CD4-positive, alpha-beta T cell treated with Interleukin-4 for 1 hour (primary cell): ENCODE measurements around the gene PRR36.
A peak's percentile ranks its signal among the peaks of the same experiment; 100 is the strongest.
"Not testable (repeated sequence)": the region's sequence is repeated elsewhere in the genome, so short reads cannot be mapped to it uniquely, and the experiment has no call there.

Experiments
- DNase-seq, 2 donors: peaks; one replicate each; pipeline ENCODE4 v3.0.0-alpha.2; 2020 to 2022

Gene PRR36

DNA sequence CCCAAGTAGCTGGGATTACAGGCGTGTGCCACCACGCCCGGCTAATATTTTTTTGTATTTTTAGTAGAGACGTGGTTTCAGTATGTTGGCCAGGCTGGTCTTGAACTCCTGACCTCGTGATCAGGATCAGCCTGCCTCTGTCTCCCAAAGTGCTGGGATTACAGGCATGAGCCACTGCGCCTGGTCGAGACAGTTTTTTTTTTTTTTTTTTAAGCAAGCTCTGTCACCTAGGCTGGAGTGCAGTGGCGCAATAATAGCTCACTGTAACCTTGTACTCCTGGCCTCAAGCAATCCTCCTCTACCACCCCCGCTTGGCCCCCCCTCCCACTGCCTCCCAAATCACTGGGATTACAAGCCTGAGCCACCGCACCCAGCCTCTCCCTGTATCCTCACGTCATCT, 23.1 kb upstream of the PRR36 start:
- no peak for DNase-seq

DNA sequence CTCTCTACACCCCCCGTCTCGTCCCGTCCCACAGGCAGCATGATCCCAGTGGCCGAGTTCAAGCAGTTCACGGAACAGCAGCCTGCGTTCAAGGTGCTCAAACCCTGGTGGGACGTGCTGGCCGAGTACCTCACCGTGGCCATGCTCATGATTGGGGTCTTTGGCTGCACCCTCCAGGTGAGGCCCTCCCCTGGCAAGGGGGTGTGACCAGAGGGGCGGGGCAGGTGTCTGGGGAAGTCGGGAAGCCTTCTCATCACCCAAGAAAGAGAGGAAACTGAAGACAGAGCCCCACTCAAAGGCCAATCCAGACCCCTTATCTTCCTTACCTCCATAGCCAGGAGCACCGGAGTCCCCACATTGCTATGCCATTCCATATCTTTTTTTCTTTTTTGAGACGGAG, 21.4 kb upstream of the PRR36 start:
- no peak for DNase-seq

DNA sequence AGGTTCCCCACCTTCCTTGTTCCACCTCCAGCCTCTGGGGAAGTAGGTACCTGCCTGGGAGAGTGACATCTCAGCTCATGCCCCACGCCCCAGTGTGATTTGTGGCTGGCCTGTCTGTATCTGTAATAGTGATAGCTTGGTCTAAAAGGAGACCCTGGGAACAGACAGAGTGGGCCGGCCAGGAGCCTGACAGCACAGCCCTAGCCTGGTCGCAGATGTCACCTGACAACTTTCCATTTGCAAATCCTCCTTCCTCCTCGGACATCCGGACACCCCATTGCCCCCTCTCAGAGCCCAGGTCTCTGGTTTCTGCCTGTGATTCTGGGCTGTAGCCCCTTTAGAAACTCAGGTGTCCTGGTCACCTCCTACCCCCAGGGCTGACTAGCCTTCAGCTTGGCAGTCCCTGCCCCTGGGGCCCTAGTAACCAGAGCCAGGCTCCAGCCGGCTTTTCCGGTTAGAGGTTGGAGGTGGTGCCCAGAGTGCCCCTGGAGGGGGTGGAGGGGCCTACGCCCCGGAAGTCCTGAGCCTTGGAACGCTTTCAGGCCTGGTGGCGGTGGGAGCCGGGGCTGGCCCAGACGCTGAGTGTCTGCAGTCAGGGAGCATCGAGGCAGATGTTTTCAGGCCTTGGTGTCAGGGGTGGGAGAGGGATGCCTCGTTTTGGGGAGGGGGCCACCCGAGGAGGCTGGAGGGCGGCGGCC, 20.6 kb upstream of the PRR36 start:
- DNase-seq: no peak

DNA sequence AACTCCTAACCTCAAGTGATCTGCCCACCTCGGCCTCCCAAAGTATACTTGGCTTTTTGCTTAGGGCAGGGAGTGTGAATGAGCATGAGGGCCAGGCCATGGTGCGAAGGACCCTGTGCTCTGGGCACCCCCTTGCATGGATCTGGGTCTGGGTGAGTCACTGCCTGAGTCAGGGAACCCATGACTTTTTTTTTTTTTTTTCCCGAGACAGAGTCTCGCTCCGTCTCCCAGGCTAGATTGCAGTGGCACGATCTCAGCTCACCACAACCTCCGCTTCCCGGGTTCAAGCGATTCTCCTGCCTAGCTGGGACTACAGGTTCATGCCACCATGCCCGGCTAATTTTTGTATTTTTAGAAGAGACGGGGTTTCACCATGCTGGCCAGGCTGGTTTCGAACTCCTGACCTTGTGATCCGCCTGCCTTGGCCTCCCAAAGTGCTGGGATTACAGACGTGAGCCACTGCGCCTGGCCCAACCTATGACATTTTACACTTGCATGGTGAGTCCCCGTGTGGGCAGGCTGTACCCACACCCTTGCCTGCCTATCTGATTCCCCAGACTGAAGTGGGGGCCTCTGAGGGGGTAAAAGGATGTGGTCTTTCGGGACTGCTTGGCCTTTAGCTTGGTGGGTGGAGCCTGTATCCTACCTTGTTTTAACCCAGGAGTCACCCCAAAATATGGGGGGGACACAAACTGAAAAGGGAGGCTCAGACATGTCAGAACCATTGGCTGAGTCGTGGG, 19.3 kb upstream of the PRR36 start:
- DNase-seq: not testable (repeated sequence)

DNA sequence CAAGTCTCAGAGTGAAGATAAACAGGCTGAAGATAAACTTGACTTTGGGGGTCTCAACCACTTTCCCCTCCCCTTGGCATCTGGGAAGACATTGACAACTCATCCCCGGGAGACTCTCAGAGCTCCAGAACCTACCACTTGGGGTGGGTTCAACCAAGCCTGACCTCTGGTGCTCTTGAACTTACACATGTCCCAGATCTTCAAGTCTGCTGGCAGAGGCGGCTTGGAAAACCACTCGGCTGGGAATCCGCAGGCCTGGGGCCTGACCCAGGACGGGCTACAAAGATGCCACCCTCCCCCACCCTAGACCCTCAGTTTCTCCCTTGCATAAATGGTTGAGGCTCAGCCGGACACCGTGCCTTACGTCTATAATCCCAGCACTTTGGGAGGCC, 14.6 kb upstream of the PRR36 start:
- no peak for DNase-seq

DNA sequence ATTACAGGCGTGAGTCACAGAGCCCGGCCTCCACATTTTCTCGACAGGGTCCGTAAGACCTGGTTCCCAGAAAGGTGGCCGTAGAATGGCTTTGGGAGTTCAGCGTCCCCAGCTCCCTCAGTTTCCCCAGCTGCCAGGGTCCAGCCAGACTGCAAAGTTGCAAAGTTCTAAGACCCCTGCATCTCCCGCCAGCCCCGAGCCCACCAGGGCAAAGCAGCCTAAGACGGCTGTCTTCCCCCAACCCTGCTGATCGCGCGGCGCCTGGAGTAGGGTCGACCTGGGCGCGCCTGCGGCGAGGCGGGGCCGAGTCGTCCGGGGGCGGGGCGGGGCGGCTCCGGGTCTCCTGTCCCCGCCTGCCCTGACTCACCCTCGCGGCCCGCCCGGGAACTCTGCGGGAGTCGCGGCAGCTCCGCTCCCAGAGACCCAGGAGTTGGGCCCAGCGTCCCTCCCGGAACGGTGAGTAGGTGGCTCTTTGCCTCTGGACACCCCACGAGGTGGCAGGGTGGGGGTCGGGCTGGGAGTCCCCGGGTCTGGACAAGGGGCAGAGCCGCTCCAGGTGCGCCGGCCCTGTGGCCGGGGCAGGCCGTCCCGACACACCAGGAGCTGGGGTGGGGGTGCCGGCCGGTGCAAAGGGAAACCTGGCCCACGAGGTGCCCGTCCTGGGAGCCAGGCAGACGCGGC, 14.1 kb upstream of the PRR36 start, which contains the start of gene LRRC8E:
TSS of gene LRRC8E (plus strand) at position 366 of the 681 bp plus-strand sequence. CDS start 7,094 bp downstream, outside the sequence.
- no peak for DNase-seq

DNA sequence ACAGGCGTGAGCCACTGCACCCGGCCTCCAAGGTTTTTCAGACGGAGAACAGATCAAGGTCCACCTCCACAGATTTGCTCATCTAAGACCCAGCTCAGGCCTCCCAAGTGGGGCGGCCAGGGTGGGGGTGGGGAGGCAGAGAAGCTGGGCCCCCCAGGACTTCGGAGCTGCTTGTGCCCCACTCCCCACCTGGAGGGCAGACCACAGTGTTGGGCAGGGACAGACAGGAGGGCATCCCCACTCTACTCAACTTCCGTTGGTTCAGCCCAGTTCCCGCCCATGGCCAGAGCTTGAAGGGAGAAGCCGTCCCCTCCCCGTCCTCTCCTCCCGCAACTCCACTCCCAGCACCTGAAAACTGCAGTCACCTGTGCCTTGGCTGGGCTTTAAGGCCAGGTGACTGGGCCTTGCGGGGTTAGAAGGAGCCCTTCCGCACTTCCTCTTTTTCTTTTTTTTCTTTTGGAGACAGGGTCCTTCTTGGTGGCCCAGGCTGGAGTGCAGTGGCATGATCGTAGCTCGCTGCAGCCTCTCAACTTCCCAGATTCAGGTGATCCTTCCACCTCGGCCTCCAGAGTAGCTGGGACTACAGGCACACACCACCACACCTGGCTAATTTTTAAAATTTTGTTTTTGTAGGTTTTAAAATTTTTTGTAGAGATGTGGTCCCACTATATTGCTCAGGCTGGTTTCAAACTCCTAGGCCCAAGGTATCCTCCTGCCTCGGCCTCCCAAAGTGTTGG, 13.4 kb upstream of the PRR36 start:
- DNase-seq: no peak

DNA sequence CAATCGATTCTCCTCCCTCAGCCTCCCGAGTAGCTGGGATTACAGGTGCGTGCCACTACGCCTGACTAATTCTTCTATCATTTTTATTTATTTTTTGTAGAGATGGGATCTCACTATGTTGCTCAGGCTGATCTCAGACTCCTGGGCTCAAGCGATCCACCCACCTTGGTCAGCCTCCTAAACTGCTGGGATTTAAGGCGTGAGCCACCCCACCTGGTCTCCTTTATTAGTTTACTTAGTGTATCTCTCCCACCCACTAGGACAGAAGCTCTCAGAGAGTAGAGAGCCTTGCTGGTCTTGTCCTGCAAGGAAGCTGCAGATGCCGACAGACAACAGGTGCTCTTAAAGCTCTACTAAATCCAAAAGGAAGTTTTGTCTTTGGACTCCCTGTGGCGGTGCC, 11.6 kb upstream of the PRR36 start:
- no peak for DNase-seq

DNA sequence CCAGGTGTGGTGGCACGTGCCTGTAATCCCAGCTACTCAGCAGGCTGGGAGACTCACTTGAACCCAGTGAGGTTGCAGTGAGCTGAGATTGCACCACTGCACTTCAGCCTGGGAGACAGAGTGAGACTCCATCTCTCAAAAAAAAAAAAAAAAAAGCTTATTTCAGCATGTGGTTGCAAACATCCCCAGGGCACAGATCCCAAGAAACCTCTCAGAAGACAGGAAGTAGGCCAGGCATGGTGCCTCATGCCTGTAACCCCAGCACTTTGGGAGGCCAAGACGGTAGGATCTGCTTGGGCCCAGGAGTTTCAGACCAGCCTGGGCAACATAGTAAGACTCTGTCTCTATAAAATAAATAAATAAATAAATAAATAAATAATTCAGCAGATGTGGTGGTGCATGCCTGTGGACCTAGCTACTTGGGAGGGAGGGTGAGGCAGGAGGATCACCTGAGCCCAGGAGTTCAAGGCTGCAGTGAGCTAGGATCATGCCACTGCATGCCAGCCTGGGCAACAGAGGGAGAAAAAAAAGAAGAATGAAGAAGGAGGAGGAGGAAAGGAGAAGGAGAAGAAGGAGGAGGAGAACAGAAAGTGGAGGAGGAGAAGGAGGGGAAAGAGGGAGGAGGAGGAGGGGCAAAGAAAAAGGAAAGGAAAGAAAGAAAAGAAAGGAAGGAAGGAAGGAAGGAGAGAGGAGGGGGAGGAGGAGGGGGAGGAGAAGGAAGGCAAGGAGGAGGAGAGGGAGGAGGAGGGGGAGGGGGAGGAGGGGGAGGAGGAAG, 9.8 kb upstream of the PRR36 start:
- no peak for DNase-seq

DNA sequence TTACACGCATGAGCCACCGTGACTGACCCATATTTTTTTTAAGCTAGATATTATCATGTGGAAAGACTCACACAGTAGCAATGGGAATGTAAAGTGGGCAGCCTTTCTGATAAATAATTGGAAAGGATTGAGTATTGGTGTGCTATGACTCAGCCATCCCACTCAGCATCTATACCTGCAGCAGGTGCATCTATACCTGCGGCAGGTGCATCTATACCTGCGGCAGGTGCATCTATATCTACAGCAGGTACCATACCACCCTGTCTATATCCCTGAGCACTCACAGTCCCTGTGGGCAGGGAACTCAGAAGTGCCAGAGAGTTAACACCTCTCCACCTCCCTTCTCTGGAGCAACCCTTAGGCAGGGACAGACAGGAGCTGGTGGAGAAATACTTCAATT, 8.9 kb upstream of the PRR36 start:
- no peak for DNase-seq

DNA sequence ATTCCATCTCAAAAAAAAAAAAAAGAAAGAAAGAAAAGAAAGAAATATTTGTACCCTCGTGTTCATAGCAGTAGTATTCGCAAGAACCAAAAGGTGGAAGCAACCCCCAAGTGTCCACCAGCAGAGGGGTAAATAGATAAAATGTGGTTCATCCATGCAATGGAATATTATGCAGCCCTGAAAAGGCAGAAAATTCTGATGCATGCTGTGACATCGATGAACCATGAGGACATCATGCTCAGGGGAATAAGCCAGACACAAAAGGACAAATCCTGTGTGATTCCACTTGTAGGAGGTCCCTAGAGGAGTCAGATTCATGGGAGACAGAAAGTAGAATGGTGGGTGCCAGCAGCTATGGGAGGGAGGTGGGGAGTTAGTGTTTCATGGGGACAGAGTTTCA, 7.7 kb upstream of the PRR36 start:
- DNase-seq: no peak

DNA sequence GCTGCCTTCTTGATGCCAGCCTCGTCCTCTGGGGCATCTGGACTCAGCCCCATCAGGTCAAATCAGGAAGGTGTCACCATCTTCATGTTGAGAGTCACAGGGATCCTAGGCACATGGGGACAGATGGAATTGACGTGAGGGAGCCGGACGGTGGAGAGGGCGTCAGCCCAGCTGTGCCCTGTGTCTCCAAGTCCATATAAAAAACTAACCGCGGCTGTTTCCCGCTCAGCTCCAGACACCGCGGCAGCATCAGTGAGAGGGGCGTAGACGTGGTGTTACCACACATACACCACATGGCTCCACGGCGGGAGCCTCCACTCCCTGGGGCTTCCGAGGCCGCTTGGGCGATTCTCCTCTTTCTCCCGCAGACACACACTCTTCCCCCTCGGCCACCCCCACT, 5.6 kb upstream of the PRR36 start:
- DNase-seq: no peak

DNA sequence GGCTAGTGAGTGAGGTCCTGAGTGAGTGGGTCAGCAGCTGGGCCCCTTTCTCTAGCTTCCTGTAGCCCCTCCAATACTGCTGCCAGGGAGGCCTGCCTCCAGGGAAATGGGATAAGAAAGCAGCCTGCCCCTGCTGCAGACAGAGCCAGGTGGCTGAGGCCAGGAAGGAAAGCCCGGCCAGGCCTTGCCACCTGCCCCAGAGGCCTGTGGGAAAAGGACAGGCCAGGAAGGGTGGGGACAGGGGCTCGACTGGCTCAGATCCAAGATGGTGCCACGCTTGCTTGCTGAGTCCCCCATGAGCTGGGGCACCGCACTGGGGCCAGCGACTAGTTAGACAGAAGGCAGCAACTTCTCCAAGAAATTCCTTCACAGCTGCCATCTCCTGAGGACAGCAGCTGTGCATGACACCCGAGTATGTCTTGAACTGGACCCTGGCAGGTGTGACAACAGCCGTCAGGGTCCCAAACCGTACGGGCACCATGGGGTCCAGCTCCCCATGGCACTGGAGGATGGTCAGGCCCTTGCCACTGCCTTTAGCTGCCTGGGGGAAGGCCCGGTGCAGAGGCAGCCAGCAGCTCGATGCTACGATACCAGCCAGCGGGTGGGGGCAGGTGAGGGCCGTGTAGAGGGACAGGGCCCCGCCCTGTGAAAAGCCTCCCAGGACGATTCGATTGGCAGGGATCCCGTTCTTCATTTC, 5.1 kb upstream of the PRR36 start:
- no peak for DNase-seq

DNA sequence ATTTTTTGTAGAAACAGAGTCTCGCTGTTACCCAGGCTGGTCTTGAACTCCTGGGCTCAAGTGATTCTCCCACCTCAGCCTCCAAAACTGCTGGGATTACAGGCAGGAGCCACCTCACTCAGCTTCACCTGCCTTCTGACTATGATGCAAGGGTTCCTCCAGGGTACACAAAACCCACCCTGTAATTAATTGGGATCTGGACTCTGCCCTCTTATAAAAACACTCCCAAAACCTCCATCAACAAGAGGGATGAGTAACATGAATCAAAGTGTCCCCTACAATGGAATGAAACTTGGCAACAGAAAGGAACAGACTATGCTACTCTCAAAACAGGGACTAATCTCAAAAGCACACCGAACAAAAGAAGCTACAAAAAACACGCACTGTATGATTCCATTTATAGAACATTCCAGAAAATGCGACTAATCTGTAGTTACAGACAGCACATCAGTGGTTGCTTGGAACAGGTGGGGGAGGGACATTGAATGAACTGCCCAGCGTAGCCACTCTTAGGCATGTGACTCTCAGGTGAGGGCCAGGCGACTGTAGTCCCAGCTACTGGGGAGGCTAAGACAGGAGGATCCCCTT, 3.2 kb upstream of the PRR36 start:
- no peak for DNase-seq

DNA sequence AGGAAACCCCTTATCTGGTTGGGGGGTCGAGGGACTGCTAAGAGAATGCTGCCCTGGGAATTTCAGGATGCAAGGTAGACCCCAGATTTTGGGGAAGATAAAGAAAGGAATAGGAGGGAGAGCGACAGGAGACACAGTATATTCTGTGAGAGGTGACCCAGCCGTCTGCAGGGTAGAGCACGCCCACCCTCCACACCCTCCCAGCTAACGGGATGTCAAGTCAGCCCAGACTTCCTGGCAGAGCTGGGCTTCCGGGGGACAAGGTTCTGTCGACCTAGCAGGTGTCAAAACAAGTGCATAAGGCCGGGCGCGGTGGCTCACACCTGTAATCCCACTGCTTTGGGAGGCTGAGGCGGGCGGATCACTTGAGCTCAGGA, 695 bp upstream of the PRR36 start:
- no peak for DNase-seq

DNA sequence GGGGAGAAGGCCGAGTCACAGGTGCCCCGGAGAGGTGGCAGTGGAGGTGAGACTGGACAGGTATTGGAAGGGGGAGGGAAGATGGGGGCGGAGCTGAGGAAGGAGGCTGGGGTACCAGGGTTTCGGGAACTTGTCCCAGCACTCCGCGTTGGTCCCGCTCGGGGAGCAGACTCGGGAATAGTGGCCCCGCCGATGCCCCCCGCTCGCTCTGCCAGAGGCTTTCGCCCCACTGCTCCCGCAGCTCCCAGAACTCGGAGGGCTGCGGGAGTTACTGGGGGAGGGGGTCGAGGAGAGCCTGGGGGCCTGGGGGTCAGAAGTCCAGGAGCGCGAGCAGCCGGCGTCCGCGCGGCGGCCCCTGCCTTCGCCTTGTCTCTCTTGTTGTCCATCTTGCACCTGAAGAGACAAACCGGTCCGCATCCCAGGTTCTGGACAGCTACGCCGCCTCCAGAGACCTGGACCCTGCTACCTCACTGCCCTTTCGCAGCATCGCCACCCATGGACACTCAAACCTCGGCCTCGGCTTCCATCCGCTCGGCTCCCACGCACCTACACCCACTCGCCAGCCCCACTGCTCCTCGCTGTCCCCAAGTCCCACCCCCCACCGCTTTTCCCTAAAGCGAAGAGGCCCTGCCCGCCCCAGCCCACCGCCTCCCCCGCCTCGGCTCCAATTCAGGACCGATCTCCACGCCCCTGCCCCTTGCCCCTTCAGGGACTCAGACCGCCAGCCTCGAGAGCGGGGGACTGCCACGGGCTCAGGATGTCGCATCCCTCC, 700 bp downstream of the PRR36 start:
- no peak for DNase-seq

DNA sequence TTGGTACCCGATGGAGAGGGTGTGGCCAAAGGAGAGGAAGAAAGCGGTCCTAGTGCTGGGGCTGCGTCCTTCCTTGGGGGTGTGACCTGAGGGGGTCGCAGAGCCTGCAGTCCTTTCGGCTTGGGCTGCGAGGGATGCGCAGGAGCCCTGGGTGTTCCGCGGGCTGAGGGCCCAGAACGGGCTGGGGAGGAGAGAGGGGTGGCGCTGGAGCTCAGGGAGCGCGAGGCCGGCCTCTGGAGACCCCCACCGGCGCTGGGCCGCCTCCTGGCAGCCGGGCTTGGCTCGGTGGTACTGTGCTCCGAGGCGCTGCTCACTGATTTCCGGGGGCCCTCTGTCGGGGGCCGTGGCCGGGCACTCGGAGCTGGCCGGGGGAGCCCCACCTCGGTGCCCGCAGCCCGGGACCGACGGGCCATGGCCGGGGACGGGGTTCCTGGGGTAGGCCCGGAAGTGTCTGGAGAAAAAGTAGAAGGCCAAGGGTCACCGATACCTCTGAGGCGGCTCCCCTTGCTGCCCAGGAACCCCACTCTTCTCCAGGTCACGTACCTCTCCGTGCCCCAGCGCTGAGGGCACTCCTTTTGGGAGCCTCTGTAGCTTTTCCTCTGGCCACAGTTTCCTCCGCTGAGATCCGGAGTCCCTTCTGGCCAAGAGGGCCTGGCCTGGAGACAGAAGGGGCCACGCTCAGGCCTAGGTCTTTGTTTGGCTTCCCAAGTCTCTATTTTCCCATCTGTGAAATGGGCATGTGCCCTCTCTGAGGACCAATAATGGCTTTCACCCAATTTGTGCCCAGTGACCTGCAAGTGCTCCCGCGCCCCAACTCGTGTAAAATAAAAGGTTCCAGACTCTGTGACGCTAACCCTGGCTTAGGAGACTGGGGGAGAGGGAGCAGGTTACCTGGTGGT, 1.6 kb downstream of the PRR36 start:
- DNase-seq: no peak

DNA sequence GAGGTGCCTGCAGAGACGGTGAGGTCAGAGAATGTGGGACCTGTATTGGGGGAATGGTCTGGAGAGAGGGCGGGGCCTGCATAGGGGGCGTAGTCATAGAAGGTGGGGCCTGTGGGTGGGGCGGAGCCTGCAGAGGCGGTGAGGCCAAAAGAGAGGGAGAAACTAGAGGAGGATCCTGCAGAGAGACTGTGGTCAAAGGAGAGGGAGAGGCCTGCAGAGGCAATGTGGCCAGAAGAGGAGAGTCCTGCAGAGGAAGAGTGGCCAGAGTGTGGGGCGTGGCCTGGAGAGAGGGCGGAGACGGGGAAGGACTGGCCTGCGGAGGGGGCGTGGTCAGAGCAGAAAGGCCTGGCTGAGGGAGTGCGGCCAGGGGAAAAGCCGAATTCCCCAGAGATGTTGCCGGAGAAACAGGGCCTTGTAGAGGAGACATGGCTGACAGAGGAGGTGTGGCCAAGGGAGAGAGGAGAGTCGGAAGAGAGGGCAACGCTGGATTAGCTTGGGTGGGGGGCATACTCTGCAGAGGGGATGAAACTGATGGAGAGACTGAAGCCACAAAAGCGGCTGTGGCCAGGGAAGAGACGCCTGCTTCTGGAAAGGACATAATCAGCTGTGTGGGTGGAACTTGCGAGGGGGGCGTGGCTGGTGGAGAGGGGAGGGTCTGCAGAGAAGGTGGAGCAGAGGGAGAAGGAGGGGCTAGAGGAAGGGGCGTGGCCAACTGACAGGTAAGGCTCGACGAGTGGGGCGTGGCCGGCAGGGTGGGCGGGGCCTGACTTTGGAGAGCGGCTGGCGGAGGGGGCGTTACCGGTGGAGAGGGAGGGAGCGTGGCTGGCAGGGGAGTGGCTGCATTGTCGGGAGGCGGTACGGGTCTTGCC, 2.5 kb downstream of the PRR36 start:
- DNase-seq: peak; percentile 89 to 90
